ENCODE results near the gene RBM6. TPM values are rescaled to one million over a fixed set of nuclear protein-coding genes. Genes with fewer than 3 reads are reported as not detected.

RBM6 gene
- polyA plus RNA-seq, 1 of the 3 experiments (the other 2 are of a cell fraction): 67.4 TPM

DNA sequence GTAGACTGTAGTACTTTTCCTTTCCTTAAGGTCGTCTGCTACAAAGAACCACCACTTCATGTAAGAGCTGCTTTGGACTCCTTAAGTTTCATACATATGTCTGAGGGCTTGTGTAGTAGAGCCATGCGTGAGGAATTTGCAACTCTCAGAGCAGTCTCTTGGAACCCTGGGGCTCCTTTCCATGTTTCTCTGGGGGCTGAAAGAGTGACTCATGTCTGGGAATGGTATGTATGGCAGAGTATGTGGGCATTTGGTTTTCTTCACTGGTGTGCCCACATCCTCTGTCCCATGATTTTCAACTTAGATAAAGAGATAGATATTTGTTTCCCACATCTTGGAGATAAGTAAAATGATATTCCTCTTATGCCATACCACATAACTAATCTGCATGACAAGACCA is 128.2 kb downstream of the RBM6 start (continued):
- TF ChIP-seq SIN3A (IDR thresholded peaks at IDR 0.05; ENCODE audit: borderline replicate concordance, low read depth, low read length): no peak
- no peak for TF ChIP-seq MXI1 (IDR thresholded peaks at IDR 0.05; ENCODE audit: low read depth, low read length)
- TF ChIP-seq EP300 (IDR thresholded peaks at IDR 0.05; ENCODE audit: borderline replicate concordance in 1 of 2, low read depth in 1 of 2, low read length in 1 of 2): 0 out of 4 replicates have a peak, but pooled peaks of 1 of the 2 experiments have one; percentile 7
- no peak for TF ChIP-seq TAF1 (IDR thresholded peaks at IDR 0.05; ENCODE audit: borderline replicate concordance, low read depth, low read length)
- TF ChIP-seq YY1 (IDR thresholded peaks at IDR 0.05; ENCODE audit: low read depth): no peak
- TF ChIP-seq POLR2AphosphoS5 (IDR thresholded peaks at IDR 0.05; ENCODE audit: low read depth, low read length): no peak
- no peak for TF ChIP-seq ELF1 (IDR thresholded peaks at IDR 0.05)

DNA sequence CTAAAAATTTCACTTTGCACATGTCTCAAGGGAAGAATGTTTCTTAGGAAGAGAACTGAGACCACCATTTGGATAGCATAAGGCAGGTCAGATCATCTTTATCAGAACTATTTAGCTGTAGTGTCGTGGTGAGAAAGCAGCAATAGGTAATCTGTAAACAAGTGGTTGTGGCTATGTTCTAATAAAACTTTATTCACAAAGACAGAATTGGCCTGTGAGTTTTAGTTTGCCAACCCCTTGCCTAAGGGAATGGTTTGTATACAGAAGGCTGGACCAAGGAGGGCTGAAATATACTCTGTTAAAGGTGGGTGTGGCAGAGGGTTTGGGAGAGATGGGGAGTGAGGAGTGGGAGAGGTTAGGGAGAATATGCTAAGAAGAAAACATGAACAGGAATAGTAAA is 138.1 kb downstream of the RBM6 start:
- no peak for TF ChIP-seq RFX5 (IDR thresholded peaks at IDR 0.05; ENCODE audit: low read length)
- TF ChIP-seq USF1 (IDR thresholded peaks at IDR 0.05; ENCODE audit: borderline replicate concordance, low read depth): no peak
- no peak for TF ChIP-seq RCOR1 (IDR thresholded peaks at IDR 0.05; ENCODE audit: low read length)
- TF ChIP-seq, protein P1, sequence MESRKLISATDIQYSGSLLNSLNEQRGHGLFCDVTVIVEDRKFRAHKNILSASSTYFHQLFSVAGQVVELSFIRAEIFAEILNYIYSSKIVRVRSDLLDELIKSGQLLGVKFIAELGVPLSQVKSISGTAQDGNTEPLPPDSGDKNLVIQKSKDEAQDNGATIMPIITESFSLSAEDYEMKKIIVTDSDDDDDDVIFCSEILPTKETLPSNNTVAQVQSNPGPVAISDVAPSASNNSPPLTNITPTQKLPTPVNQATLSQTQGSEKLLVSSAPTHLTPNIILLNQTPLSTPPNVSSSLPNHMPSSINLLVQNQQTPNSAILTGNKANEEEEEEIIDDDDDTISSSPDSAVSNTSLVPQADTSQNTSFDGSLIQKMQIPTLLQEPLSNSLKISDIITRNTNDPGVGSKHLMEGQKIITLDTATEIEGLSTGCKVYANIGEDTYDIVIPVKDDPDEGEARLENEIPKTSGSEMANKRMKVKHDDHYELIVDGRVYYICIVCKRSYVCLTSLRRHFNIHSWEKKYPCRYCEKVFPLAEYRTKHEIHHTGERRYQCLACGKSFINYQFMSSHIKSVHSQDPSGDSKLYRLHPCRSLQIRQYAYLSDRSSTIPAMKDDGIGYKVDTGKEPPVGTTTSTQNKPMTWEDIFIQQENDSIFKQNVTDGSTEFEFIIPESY (IDR thresholded peaks at IDR 0.05; ENCODE audit: borderline replicate concordance, low read depth): no peak
- no peak for TF ChIP-seq FOXM1 (IDR thresholded peaks at IDR 0.05; ENCODE audit: low read depth)
- TF ChIP-seq, protein P2, sequence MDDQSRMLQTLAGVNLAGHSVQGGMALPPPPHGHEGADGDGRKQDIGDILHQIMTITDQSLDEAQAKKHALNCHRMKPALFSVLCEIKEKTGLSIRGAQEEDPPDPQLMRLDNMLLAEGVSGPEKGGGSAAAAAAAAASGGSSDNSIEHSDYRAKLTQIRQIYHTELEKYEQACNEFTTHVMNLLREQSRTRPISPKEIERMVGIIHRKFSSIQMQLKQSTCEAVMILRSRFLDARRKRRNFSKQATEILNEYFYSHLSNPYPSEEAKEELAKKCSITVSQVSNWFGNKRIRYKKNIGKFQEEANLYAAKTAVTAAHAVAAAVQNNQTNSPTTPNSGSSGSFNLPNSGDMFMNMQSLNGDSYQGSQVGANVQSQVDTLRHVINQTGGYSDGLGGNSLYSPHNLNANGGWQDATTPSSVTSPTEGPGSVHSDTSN (IDR thresholded peaks at IDR 0.05): no peak
- TF ChIP-seq, protein P3, sequence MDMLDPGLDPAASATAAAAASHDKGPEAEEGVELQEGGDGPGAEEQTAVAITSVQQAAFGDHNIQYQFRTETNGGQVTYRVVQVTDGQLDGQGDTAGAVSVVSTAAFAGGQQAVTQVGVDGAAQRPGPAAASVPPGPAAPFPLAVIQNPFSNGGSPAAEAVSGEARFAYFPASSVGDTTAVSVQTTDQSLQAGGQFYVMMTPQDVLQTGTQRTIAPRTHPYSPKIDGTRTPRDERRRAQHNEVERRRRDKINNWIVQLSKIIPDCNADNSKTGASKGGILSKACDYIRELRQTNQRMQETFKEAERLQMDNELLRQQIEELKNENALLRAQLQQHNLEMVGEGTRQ (IDR thresholded peaks at IDR 0.05; ENCODE audit: borderline replicate concordance, low read depth, low read length): no peak
- TF ChIP-seq MEF2A (IDR thresholded peaks at IDR 0.05; ENCODE audit: borderline replicate concordance, low read depth): no peak
- TF ChIP-seq, protein P4, sequence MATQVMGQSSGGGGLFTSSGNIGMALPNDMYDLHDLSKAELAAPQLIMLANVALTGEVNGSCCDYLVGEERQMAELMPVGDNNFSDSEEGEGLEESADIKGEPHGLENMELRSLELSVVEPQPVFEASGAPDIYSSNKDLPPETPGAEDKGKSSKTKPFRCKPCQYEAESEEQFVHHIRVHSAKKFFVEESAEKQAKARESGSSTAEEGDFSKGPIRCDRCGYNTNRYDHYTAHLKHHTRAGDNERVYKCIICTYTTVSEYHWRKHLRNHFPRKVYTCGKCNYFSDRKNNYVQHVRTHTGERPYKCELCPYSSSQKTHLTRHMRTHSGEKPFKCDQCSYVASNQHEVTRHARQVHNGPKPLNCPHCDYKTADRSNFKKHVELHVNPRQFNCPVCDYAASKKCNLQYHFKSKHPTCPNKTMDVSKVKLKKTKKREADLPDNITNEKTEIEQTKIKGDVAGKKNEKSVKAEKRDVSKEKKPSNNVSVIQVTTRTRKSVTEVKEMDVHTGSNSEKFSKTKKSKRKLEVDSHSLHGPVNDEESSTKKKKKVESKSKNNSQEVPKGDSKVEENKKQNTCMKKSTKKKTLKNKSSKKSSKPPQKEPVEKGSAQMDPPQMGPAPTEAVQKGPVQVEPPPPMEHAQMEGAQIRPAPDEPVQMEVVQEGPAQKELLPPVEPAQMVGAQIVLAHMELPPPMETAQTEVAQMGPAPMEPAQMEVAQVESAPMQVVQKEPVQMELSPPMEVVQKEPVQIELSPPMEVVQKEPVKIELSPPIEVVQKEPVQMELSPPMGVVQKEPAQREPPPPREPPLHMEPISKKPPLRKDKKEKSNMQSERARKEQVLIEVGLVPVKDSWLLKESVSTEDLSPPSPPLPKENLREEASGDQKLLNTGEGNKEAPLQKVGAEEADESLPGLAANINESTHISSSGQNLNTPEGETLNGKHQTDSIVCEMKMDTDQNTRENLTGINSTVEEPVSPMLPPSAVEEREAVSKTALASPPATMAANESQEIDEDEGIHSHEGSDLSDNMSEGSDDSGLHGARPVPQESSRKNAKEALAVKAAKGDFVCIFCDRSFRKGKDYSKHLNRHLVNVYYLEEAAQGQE (IDR thresholded peaks at IDR 0.05; ENCODE audit: low read depth, low read length): no peak
- no peak for TF ChIP-seq ELF1 (IDR thresholded peaks at IDR 0.05)
- no peak for TF ChIP-seq CHD2 (IDR thresholded peaks at IDR 0.05; ENCODE audit: low read length, partially characterized antibody)
- no peak for TF ChIP-seq FOXJ3 (CRISPR knock-in tag; IDR thresholded peaks at IDR 0.05)
- no peak for TF ChIP-seq TCF12 (IDR thresholded peaks at IDR 0.05)
- no peak for TF ChIP-seq POLR2AphosphoS5 (IDR thresholded peaks at IDR 0.05; ENCODE audit: low read depth, low read length)

More for the DNA sequence above, 138.1 kb downstream of the RBM6 start:
- Histone ChIP-seq H3K4me3 (ENCODE audit: low read depth in 2 of 2, low read length in 1 of 2) (no peak overlapping the region), H3K9me3 (no peaks in the 10 kb centered on the region), H3K9ac (no peak overlapping the region), H4K20me1 (ENCODE audit: insufficient read depth) (no peaks in the 10 kb centered on the region), H3K9me2 (no peaks in the 10 kb centered on the region), H2AFZ (ENCODE audit: low read depth) (no peak overlapping the region), H3K4me1 (ENCODE audit: control insufficient read depth in 1 of 2, insufficient read depth in 2 of 2, low read depth in 1 of 2, low read length in 1 of 2) (no peaks in the 10 kb centered on the region), H3K79me2 (ENCODE audit: insufficient read depth) (no peaks in the 10 kb centered on the region), H3F3A (replicated peaks; ENCODE audit: insufficient read depth) (peaks cover 14% of the 10 kb centered on the region), H3K27me3 (ENCODE audit: insufficient read depth) (no peaks in the 10 kb centered on the region), H3K36me3 (replicated peaks in 1 of 2; ENCODE audit: control insufficient read depth in 1 of 2, insufficient read depth in 2 of 2, low read length in 1 of 2) (peaks cover 23 to 36% of the 10 kb centered on the region in 2 experiments), H3K27ac (ENCODE audit: low read depth in 2 of 2, low read length in 1 of 2) (no peak overlapping the region), H3K4me2 (no peak overlapping the region)
- 100% methylated on average over 1 of the region's 1 CpG for WGBS (ENCODE audit: low lambda C conversion rate)
- DNase-seq: no peak
- ChIA-PET POLR2A (no interaction called here), CTCF (no interaction called here)
